IMR-90 (cell line): ENCODE results near the gene OR51E1. TPM values are rescaled to one million over a fixed set of nuclear protein-coding genes. Genes with fewer than 3 reads are reported as not detected.

Experiments used
- ATAC-seq: fragments of 200-7000 bp; cut with Tn5 transposase; 2 replicates; pipeline ENCODE4 v1.9.1; 2020; ENCODE audit warnings: low read depth, mild to moderate bottlenecking, moderate library complexity
- BruUV-seq: library from RNA; stranded (reverse); fragments of 400-500 nt; replicated peaks from 2 replicates; lab custom pipeline; 2021; lab: Mats Ljungman, UMichigan
- CTCF ChIA-PET: fragments of 300-600 bp; formaldehyde crosslinking; extraction: SDS; loops from one replicate; lab custom pipeline; 2021; ENCODE audit warnings: antibody characterized with exemption; lab: Yijun Ruan, JAX
- POLR2A ChIA-PET: fragments of 300-600 bp; sonication (Branson Sonifier 250); formaldehyde crosslinking; loops from one replicate; lab custom pipeline; 2022; ENCODE audit warnings: antibody characterized with exemption; ENCODE audit not compliant: unreplicated experiment; lab: Charles Lee
- DNase-seq: peaks from one replicate; pipeline ENCODE4 v3.0.0; 2013
- H2AFZ ChIP-seq: replicated peaks from 2 replicates; pipeline ENCODE3; 2013; ENCODE audit warnings: low read length, mild to moderate bottlenecking; ENCODE audit not compliant: poor library complexity
- H2AK5ac ChIP-seq: 2 replicates; pipeline ENCODE4 v1.6.1; 2013; ENCODE audit warnings: low read depth, low read length, inconsistent platforms
- H2AK9ac ChIP-seq: replicated peaks from 2 replicates; pipeline ENCODE3; 2013; ENCODE audit warnings: mild to moderate bottlenecking, low read depth, low read length, moderate library complexity; ENCODE audit not compliant: poor library complexity
- H2BK120ac ChIP-seq: 2 replicates; pipeline ENCODE4 v1.6.1; 2013; ENCODE audit warnings: low read depth, low read length, inconsistent platforms
- H2BK15ac ChIP-seq: 3 replicates; pipeline ENCODE4 v1.6.1; 2013; ENCODE audit warnings: low read depth, low read length, inconsistent platforms
- H2BK20ac ChIP-seq: 2 replicates; pipeline ENCODE4 v1.6.1; 2013; ENCODE audit warnings: low read depth, mild to moderate bottlenecking, inconsistent platforms, low read length, moderate library complexity
- H2BK5ac ChIP-seq: 2 replicates; pipeline ENCODE4 v1.6.1; 2013; ENCODE audit warnings: mild to moderate bottlenecking, low read depth, low read length, inconsistent platforms; ENCODE audit not compliant: poor library complexity, severe bottlenecking
- H3K14ac ChIP-seq: replicated peaks from 2 replicates; pipeline ENCODE4 v1.6.1; 2013; ENCODE audit warnings: low read depth, low read length, inconsistent platforms
- H3K18ac ChIP-seq: 2 replicates; pipeline ENCODE4 v1.6.1; 2013; ENCODE audit warnings: low read depth, low read length, control low read depth
- H3K23ac ChIP-seq: 2 replicates; pipeline ENCODE4 v1.6.1; 2013; ENCODE audit warnings: low read depth, low read length, inconsistent platforms
- H3K27ac ChIP-seq: 2 replicates; pipeline ENCODE4 v1.5.1; 2013; ENCODE audit warnings: mild to moderate bottlenecking, control low read depth, low read length; ENCODE audit not compliant: insufficient read depth
- H3K27me3 ChIP-seq: 2 replicates; pipeline ENCODE4 v1.6.1; 2013; ENCODE audit warnings: low read length; ENCODE audit not compliant: control insufficient read depth, insufficient read depth
- H3K36me3 ChIP-seq: 2 replicates; pipeline ENCODE4 v1.6.1; 2013; ENCODE audit warnings: low read length, mixed read lengths; ENCODE audit not compliant: control insufficient read depth, insufficient read depth
- H3K4ac ChIP-seq: 2 replicates; pipeline ENCODE4 v1.6.1; 2013; ENCODE audit warnings: low read depth, low read length, inconsistent platforms
- H3K4me1 ChIP-seq: 2 replicates; pipeline ENCODE4 v1.6.1; 2013; ENCODE audit warnings: low read length, mixed read lengths; ENCODE audit not compliant: control insufficient read depth, insufficient read depth
- H3K4me2 ChIP-seq: 2 replicates; pipeline ENCODE4 v1.6.1; 2013; ENCODE audit warnings: low read depth, mild to moderate bottlenecking, control low read depth, low read length, moderate library complexity
- H3K4me3 ChIP-seq: 2 replicates; pipeline ENCODE4 v1.5.1; 2013; ENCODE audit warnings: low read depth, mild to moderate bottlenecking, control low read depth, low read length, moderate library complexity; ENCODE audit not compliant: insufficient read depth
- H3K56ac ChIP-seq: 2 replicates; pipeline ENCODE4 v1.6.1; 2013; ENCODE audit warnings: low read length, inconsistent platforms; ENCODE audit not compliant: insufficient read depth; ENCODE audit errors: extremely low read depth
- H3K79me1 ChIP-seq, 2 experiments: 2 replicates each; pipeline ENCODE4 v1.6.1; 2013; ENCODE audit warnings: low read length in 2 of 2, inconsistent platforms in 1 of 2, low read depth in 1 of 2
- H3K9ac ChIP-seq: 2 replicates; pipeline ENCODE4 v1.6.1; 2013; ENCODE audit warnings: low read depth, low read length, control low read depth
- H3K9me1 ChIP-seq: 2 replicates; pipeline ENCODE4 v1.6.1; 2013; ENCODE audit warnings: low read length, inconsistent platforms; ENCODE audit not compliant: insufficient read depth
- H3K9me3 ChIP-seq: 2 replicates; pipeline ENCODE4 v1.6.1; 2013; ENCODE audit warnings: low read length; ENCODE audit not compliant: control insufficient read depth, insufficient read depth
- H4K20me1 ChIP-seq: 2 replicates; pipeline ENCODE4 v1.6.1; 2013; ENCODE audit warnings: low read length, inconsistent platforms; ENCODE audit not compliant: insufficient read depth
- H4K5ac ChIP-seq: 2 replicates; pipeline ENCODE4 v1.6.1; 2013; ENCODE audit warnings: mild to moderate bottlenecking, low read depth, low read length, control low read depth
- H4K8ac ChIP-seq, 2 experiments: 2 replicates each; pipeline ENCODE4 v1.6.1; 2013; ENCODE audit warnings: low read depth in 2 of 2, low read length in 2 of 2, control low read depth in 1 of 2, inconsistent platforms in 1 of 2
- H4K91ac ChIP-seq: 2 replicates; pipeline ENCODE4 v1.6.1; 2013; ENCODE audit warnings: low read depth, low read length, inconsistent platforms; ENCODE audit not compliant: insufficient read depth
- BHLHE40 ChIP-seq: fragments of 150-350 bp; IDR thresholded peaks from 2 replicates; pipeline ENCODE4 v1.6.1; 2016; ENCODE audit warnings: mild to moderate bottlenecking, low read depth, low read length
- CEBPB ChIP-seq: IDR thresholded peaks from 2 replicates; pipeline ENCODE4 v1.6.1; 2012; ENCODE audit warnings: low read depth, low read length, improper control_type of control experiment
- CHD1 ChIP-seq: IDR thresholded peaks from 2 replicates; pipeline ENCODE4 v1.6.1; 2012; ENCODE audit warnings: low read depth, low read length, improper control_type of control experiment
- FOS ChIP-seq: fragments of 150-350 bp; IDR thresholded peaks from 2 replicates; pipeline ENCODE4 v1.6.1; 2016; ENCODE audit warnings: low read depth, low read length
- MAFK ChIP-seq: IDR thresholded peaks from 2 replicates; pipeline ENCODE4 v1.6.1; 2012; ENCODE audit warnings: low read depth, low read length, improper control_type of control experiment
- MAZ ChIP-seq: IDR thresholded peaks from 2 replicates; pipeline ENCODE4 v1.6.1; 2012; ENCODE audit warnings: low read depth, mild to moderate bottlenecking, low read length, improper control_type of control experiment, moderate library complexity, borderline replicate concordance
- MXI1 ChIP-seq: IDR thresholded peaks from 2 replicates; pipeline ENCODE4 v1.6.1; 2012; ENCODE audit warnings: low read depth, mild to moderate bottlenecking, low read length, moderate library complexity, borderline replicate concordance
- NFE2L2 ChIP-seq: fragments of 150-350 bp; IDR thresholded peaks from 2 replicates; pipeline ENCODE4 v1.6.1; 2016; ENCODE audit warnings: low read depth, mild to moderate bottlenecking, low read length
- POLR2A ChIP-seq: IDR thresholded peaks from 2 replicates; pipeline ENCODE4 v1.6.1; 2012; ENCODE audit warnings: mild to moderate bottlenecking, low read depth, low read length
- RAD21 ChIP-seq: IDR thresholded peaks from 2 replicates; pipeline ENCODE4 v1.6.1; 2012; ENCODE audit warnings: low read length, improper control_type of control experiment
- RCOR1 ChIP-seq: IDR thresholded peaks from 2 replicates; pipeline ENCODE4 v1.6.1; 2012; ENCODE audit warnings: mild to moderate bottlenecking, low read length, improper control_type of control experiment; ENCODE audit not compliant: insufficient replicate concordance
- RFX5 ChIP-seq: IDR thresholded peaks from 2 replicates; pipeline ENCODE4 v1.8.0; 2012; ENCODE audit warnings: low read depth, mild to moderate bottlenecking, low read length, moderate library complexity
- SMC3 ChIP-seq: fragments of 150-350 bp; IDR thresholded peaks from 2 replicates; pipeline ENCODE4 v1.6.1; 2016; ENCODE audit warnings: low read depth, mild to moderate bottlenecking, antibody characterized with exemption, low read length, moderate library complexity
- whole genome bisulfite sequencing, 2 experiments: methylation state at CpG; one replicate each; pipeline versions ENCODE4 v1.1.5 to v1.1.7; 2013; ENCODE audit warnings: missing lambda C conversion rate in 2 of 2; ENCODE audit not compliant: insufficient read length in 1 of 2; ENCODE audit errors: extremely low coverage in 2 of 2; 5-methylcytosine and 5-hydroxymethylcytosine counted together
- dilution Hi-C: fragments of 300-500 bp; cut with HindIII; formaldehyde crosslinking; loops from one replicate; pipeline ENCODE4 v1.14.3; 2018; ENCODE audit warnings: low sequenced_read_pairs; ENCODE audit not compliant: unreplicated experiment
- in situ Hi-C: fragments of 300-500 bp; cut with MboI; formaldehyde crosslinking; loops from 3 replicates; pipeline ENCODE4 v1.14.3; 2019; ENCODE audit warnings: low sequenced_read_pairs, inconsistent platforms, mixed read lengths
- intact Hi-C: fragments of 100-400 bp; cut with micrococcal nuclease; formaldehyde crosslinking; loops from 2 replicates; pipeline ENCODE4 v1.10.0; 2022
- polyA plus RNA-seq, 3 experiments: library from polyadenylated mRNA; depleted of rRNA; stranded (reverse); fragments of >200 nt; gene quantifications; 2 replicates each; pipeline ENCODE4 v1.2.3, GENCODE V29; 2012; ENCODE audit warnings: low replicate concordance in 1 of 3
- total RNA-seq: library from RNA; depleted of rRNA; stranded (reverse); fragments of >200 nt; gene quantifications from 2 replicates; pipeline ENCODE4 v1.2.3, GENCODE V29; 2012
- TF ChIP-seq, protein P1 (sequence below): fragments of 150-350 bp; IDR thresholded peaks from 2 replicates; pipeline ENCODE4 v1.6.1; 2017; ENCODE audit warnings: mild to moderate bottlenecking, antibody characterized with exemption, low read length, low read depth
- TF ChIP-seq, protein P2 (sequence below): conservative IDR thresholded peaks from 2 replicates; pipeline ENCODE4 v1.5.1; 2012; ENCODE audit warnings: mild to moderate bottlenecking, low read depth, low read length, improper control_type of control experiment
- TF ChIP-seq, protein P3 (sequence below): fragments of 150-350 bp; IDR thresholded peaks from 2 replicates; pipeline ENCODE4 v1.6.1; 2016; ENCODE audit warnings: low read depth, mild to moderate bottlenecking, low read length, moderate library complexity, borderline replicate concordance

The OR51E1 gene
- total and polyA plus RNA-seq, 2 of the 4 experiments (the other 2 are of a cell fraction): 0.02 TPM; not detected in 1

DNA sequence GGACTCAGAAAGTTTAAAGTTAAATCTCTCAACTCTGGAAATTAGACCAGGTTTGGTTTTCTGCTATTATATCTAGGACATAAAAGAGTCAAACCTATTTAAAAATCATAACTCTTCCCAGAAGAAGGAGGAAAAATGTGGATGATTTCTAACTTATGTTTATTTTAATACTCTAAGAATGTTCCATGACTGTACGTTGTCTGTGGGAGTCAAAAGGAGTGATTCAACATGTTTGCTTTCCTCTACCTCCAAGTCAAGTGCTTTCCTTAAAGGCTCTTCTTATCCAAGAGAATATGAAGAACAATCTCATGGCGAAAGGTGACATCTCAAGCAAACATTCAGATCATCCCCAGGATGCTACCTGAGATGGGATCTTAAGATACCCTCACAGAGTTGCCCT, 21.6 kb downstream of the OR51E1 start:
- Histone ChIP-seq H3K36me3 (no peaks in the 10 kb centered on the region), H3K27ac (no peak overlapping the region), H3K56ac (no peak overlapping the region), H2BK120ac (peak overlapping the region; percentile 88; the same call in 1 of the 2 replicates), H4K20me1 (no peaks in the 10 kb centered on the region), H4K8ac (no peak overlapping the region; a peak in 1 of 4 replicates), H3K18ac (no peak overlapping the region; the same call in 1 of the 2 replicates), H2AK9ac (no peak overlapping the region), H2AK5ac (no peak overlapping the region), H3K4ac (peak overlapping the region; percentile 81; the same call in 1 of the 2 replicates), H3K14ac (peak overlapping the region; percentile 20; the same call in 1 of the 2 replicates), H4K91ac (no peak overlapping the region), H3K9ac (no peak overlapping the region), H3K4me2 (no peak overlapping the region), H3K4me1 (peaks cover 2% of the 10 kb centered on the region; the same call in 1 of the 2 replicates), H2BK5ac (peak overlapping the region; percentile 71), H2AFZ (no peak overlapping the region), H2BK15ac (0 out of 3 replicates have a peak overlapping the region, but pooled peaks have one; percentile 46), H3K23ac (peak overlapping the region; percentile 52; the same call in 1 of the 2 replicates), H2BK20ac (peak overlapping the region; percentile 85), H3K9me1 (peaks cover 8% of the 10 kb centered on the region; the same call in 1 of the 2 replicates), H3K9me3 (no peaks in the 10 kb centered on the region), H3K79me1 (no peaks in the 10 kb centered on the region), H4K5ac (no peak overlapping the region), H3K4me3 (no peak overlapping the region), H3K27me3 (no peaks in the 10 kb centered on the region)
- BruUV-seq: no TSS peak
- intact Hi-C loops: no loop called here
- no CpG with 5 or more reads among the region's 2 CpGs for WGBS, 2 experiments
- DNase-seq (peak; percentile 76), ATAC-seq (peak; percentile 89)
- in situ Hi-C loops: no loop called here
- POLR2A ChIA-PET: no interaction called here
- CTCF ChIA-PET: no interaction called here
- TF ChIP-seq POLR2A (no peak), FOS (no peak; the same call in 1 of the 2 replicates), SMC3 (no peak), RCOR1 (no peak), CEBPB (no peak), RFX5 (no peak), MAFK (no peak), NFE2L2 (no peak), MXI1 (no peak), MAZ (no peak), RAD21 (no peak), BHLHE40 (no peak), CHD1 (no peak)
- TF ChIP-seq, protein P1, sequence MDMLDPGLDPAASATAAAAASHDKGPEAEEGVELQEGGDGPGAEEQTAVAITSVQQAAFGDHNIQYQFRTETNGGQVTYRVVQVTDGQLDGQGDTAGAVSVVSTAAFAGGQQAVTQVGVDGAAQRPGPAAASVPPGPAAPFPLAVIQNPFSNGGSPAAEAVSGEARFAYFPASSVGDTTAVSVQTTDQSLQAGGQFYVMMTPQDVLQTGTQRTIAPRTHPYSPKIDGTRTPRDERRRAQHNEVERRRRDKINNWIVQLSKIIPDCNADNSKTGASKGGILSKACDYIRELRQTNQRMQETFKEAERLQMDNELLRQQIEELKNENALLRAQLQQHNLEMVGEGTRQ: no peak
- TF ChIP-seq, protein P2, sequence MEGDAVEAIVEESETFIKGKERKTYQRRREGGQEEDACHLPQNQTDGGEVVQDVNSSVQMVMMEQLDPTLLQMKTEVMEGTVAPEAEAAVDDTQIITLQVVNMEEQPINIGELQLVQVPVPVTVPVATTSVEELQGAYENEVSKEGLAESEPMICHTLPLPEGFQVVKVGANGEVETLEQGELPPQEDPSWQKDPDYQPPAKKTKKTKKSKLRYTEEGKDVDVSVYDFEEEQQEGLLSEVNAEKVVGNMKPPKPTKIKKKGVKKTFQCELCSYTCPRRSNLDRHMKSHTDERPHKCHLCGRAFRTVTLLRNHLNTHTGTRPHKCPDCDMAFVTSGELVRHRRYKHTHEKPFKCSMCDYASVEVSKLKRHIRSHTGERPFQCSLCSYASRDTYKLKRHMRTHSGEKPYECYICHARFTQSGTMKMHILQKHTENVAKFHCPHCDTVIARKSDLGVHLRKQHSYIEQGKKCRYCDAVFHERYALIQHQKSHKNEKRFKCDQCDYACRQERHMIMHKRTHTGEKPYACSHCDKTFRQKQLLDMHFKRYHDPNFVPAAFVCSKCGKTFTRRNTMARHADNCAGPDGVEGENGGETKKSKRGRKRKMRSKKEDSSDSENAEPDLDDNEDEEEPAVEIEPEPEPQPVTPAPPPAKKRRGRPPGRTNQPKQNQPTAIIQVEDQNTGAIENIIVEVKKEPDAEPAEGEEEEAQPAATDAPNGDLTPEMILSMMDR: no peak
- TF ChIP-seq, protein P3, sequence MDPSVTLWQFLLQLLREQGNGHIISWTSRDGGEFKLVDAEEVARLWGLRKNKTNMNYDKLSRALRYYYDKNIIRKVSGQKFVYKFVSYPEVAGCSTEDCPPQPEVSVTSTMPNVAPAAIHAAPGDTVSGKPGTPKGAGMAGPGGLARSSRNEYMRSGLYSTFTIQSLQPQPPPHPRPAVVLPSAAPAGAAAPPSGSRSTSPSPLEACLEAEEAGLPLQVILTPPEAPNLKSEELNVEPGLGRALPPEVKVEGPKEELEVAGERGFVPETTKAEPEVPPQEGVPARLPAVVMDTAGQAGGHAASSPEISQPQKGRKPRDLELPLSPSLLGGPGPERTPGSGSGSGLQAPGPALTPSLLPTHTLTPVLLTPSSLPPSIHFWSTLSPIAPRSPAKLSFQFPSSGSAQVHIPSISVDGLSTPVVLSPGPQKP: no peak
- dilution Hi-C loops: no loop called here
